ENCODE results near the gene NR4A1.

- TF ChIP-seq CTCF (IDR thresholded peaks at IDR 0.05) (no peak), FOXP4 (CRISPR knock-in tag; IDR thresholded peaks at IDR 0.05) (no peak), ESRRA (CRISPR knock-in tag; IDR thresholded peaks at IDR 0.05; ENCODE audit: borderline replicate concordance) (no peak), ETV6 (CRISPR knock-in tag; IDR thresholded peaks at IDR 0.05) (no peak), ZBTB43 (CRISPR knock-in tag; IDR thresholded peaks at IDR 0.05) (no peak), NR3C1 (CRISPR knock-in tag; conservative IDR thresholded peaks at IDR 0.05; ENCODE audit: low read depth) (no peak), E2F5 (CRISPR knock-in tag; IDR thresholded peaks at IDR 0.05) (no peak), SMAD4 (CRISPR knock-in tag; IDR thresholded peaks at IDR 0.05) (no peak), USF2 (CRISPR knock-in tag; IDR thresholded peaks at IDR 0.05) (no peak), FOXJ3 (CRISPR knock-in tag; IDR thresholded peaks at IDR 0.05; ENCODE audit: borderline replicate concordance) (no peak)
Observed at GRCh38 chr12:52050116-52050757, 1.0 kb upstream of the NR4A1 start.
